D721Med (cell line): ENCODE measurements around the gene TESPA1.
"Not testable (repeated sequence)": the region's sequence is repeated elsewhere in the genome, so short reads cannot be mapped to it uniquely, and the experiment has no call there.

Experiments used
- DNase-seq: peaks from one replicate; pipeline ENCODE4 v3.0.0; 2011; ENCODE audit warnings: low spot score; ENCODE audit not compliant: insufficient read length
- FAIRE-seq: peaks from 2 replicates; lab custom pipeline; 2011; peaks lifted over from hg19 to GRCh38; lab: Jason Lieb, UNC
- TF ChIP-seq, protein P1 (sequence below): IDR thresholded peaks from 2 replicates; pipeline ENCODE4 v1.5.1; 2012; ENCODE audit warnings: mild to moderate bottlenecking, control low read depth; ENCODE audit not compliant: insufficient read depth; ENCODE audit errors: missing control alignments

TESPA1 gene

DNA sequence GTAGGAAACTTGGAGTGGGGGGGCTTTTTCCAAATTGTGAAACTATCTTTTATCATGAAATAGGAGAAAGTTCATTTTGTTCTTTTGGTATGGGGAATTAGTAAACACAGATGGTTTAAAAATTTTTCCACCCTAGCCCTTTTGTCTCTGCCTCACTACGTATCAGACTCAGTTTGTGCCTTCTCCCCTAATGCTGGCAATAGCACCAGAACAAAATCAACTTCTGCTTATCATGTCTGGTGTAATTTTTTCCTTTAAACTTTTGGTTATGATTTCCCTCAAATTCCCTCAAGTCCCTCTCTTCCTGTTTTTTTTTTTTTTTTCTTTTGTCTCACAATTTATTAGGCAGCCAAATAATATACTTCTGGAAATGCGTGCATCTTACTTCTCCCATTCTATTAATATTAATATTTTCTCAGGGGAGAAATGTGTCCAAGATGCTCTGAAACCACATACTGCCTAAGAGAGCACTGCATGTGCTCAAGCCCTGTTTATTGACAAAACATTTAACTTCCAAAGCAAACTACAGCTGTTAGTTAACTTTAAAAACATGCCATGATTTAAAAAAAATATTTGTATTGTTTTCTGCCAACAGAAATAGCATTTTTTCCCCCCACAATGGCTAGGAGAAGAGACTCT is 35.4 kb downstream of the TESPA1 start:
- FAIRE-seq (no peak), DNase-seq (no peak)
- TF ChIP-seq, protein P1, sequence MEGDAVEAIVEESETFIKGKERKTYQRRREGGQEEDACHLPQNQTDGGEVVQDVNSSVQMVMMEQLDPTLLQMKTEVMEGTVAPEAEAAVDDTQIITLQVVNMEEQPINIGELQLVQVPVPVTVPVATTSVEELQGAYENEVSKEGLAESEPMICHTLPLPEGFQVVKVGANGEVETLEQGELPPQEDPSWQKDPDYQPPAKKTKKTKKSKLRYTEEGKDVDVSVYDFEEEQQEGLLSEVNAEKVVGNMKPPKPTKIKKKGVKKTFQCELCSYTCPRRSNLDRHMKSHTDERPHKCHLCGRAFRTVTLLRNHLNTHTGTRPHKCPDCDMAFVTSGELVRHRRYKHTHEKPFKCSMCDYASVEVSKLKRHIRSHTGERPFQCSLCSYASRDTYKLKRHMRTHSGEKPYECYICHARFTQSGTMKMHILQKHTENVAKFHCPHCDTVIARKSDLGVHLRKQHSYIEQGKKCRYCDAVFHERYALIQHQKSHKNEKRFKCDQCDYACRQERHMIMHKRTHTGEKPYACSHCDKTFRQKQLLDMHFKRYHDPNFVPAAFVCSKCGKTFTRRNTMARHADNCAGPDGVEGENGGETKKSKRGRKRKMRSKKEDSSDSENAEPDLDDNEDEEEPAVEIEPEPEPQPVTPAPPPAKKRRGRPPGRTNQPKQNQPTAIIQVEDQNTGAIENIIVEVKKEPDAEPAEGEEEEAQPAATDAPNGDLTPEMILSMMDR = no peak

DNA sequence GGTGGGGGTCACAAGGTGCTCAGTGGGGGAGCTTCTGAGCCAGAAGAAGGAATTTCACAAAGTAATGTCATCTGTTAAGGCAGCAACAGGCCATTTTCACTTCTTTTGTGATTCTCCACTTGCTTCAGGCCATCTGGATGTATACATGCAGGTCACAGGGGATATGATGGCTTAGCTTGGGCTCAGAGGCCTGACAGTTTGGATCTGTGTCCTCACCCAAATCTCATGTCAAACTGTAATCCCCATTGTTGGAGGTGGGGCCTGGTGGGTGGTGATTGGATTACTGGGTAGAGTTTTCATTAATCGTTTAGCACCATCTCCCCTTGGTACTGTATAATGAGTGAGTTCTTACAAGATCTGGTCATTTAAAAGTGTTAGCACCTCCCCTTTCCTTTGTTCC is 36.4 kb downstream of the TESPA1 start:
- no peak for FAIRE-seq

DNA sequence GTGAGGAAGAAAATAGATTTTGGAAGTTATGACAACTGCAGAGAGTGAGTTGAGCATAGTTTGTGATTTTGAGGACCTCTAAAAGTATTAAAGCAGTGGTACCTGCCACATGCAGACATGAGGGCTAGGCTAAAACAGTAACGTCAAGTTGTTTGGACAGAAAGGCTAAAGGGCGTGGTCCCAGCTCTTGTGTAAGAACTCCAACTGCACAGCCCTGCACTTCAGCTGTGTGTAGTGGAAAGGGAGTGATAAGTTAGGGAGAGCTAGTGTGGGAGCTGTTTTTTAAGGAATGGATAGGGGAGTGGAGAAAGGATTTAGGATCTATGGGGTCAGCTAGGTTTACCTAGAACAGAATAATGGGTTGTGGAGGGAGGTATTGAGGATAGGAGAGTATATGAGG is 39.5 kb downstream of the TESPA1 start:
- TF ChIP-seq, protein P1 = no peak
- DNase-seq (no peak), FAIRE-seq (no peak)

More for the DNA sequence above, 36.4 kb downstream of the TESPA1 start:
- TF ChIP-seq, protein P1 = no peak
- DNase-seq = no peak

DNA sequence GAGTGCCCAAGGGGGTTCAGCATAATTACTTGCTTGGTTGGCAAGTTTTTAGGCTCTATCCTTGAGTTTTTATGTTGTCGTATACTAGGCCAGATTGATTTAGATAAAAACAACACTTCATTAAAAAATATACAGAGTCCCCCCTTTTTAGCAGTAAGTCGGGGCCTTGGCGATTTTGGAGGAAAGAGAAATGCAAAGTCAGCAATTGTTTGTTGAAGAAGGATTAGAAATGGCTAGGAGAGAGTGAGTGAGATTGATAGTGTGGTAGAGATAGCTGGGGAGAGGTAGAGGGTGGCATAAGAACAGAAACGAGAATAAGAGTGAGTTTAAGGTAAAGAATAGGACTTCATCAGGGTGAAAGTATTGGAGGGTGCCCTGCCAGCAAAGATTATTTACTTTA is 41.3 kb downstream of the TESPA1 start:
- not testable (repeated sequence) for DNase-seq, FAIRE-seq

DNA sequence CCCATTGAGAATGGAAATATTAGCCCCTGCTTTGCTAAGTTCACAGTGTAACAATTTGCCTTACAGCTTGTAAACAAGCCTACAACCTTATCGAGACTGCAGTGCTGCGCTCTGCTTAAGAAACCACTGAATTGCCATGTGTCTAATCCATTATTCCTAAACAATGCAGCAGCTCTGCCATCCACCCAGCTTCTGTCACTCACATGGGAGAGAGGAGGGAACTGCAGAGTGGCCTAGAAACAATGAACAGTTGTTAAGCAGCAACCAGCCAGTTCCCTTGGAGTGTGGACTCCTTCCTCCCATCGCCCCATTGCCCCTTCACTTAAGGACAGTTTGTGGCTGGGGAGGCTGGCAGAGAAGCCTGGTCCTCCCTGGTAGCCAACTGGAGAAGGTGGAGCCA is 42.9 kb downstream of the TESPA1 start:
- FAIRE-seq (no peak), DNase-seq (no peak)
- TF ChIP-seq, protein P1 = no peak

DNA sequence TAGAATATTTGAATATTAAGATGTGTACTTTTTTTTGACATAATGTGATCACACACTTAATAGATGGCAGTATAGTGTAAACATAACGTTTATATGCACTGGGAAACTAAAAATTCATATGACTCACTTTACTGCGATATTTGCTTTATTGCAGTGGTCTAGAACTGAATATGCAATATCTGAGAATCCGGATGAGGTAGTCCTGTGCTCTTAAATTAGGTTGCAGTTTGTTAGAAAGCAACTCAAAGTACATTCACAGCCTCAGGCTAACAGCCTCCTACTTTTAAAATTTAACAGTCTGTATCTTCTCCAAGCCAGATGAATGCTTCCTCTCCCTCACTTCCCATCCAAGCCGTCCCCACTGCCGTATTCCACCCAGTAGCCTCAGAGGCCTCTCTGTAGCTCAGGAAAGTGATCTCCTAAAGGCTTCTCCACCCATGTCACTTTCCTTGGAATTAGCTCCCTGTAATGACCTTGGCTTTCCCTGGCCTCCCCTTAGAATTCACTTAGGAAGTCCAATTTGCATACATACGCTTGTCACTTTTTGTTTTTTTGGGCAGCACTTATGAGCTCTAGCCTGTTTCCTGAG is 43.7 kb downstream of the TESPA1 start:
- TF ChIP-seq, protein P1 = no peak
- FAIRE-seq (no peak), DNase-seq (no peak)

DNA sequence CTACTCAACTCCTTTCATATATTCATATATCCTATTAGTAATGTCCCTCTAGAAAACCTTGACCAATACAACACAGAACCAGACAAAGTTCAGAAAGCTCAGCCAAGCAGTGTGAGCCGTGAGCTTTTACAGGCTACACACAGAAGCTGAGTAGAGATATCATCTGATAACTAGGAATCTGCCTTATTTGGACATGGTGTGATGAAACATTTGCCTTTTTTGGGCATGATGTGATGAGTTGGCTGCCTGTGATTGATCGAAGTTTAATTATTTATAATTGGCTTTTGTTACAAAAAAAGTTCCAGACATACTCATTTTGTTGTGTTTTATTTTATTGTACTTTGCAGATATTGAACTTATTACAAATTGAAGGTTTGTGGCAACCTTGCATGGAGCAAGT is 46.6 kb downstream of the TESPA1 start:
- DNase-seq (no peak), FAIRE-seq (no peak)
- TF ChIP-seq, protein P1 = no peak
